Stomach (tissue), 9 donors: Measurements from ENCODE around the gene LBX1. TPM values are rescaled to one million over a fixed set of nuclear protein-coding genes. Genes with fewer than 3 reads are reported as not detected.
A peak's percentile ranks its signal among the peaks of the same experiment; 100 is the strongest.

Experiments used
- DNase-seq, 2 donors: peaks; one replicate each; pipeline versions ENCODE4 v3.0.0 to v3.0.0-alpha.2; 2013 to 2019
- H3K27ac ChIP-seq, 5 donors: fragments of 200-600 bp in 4 of 5; sonication (generic) in 4 of 5; one replicate each; pipeline ENCODE4 v1.5.1; 2013 to 2019; ENCODE audit warnings: mild to moderate bottlenecking in 1 of 5, moderate library complexity in 1 of 5
- H3K27me3 ChIP-seq, 3 donors: fragments of 200-600 bp; sonication (generic); one replicate each; pipeline ENCODE4 v1.5.1; 2017 to 2019; ENCODE audit warnings: mixed run types in 1 of 3
- H3K36me3 ChIP-seq, 4 donors: fragments of 200-600 bp; sonication (generic); 1 replicate in 3 of 4; 2 replicates in 1 of 4; pipeline ENCODE4 v1.5.1; 2016 to 2019
- H3K4me1 ChIP-seq, 4 donors: fragments of 200-600 bp; sonication (generic); one replicate each; pipeline ENCODE4 v1.5.1; 2016 to 2019
- H3K4me3 ChIP-seq, 4 donors: fragments of 200-600 bp; sonication (generic) in 3 of 4; one replicate each; pipeline ENCODE4 v1.5.1; 2016 to 2019; ENCODE audit warnings: mild to moderate bottlenecking in 1 of 4
- H3K9me3 ChIP-seq, 4 donors: fragments of 200-600 bp; sonication (generic); one replicate each; pipeline ENCODE4 v1.5.1; 2016 to 2019
- EP300 ChIP-seq: sonication (generic); formaldehyde crosslinking; IDR thresholded peaks from one replicate; pipeline ENCODE4 v1.6.1; 2017; ENCODE audit warnings: antibody characterized with exemption
- POLR2A ChIP-seq, 4 donors: fragments of 450-650 bp; IDR thresholded peaks; one replicate each; pipeline ENCODE4 v1.6.1; 2016; ENCODE audit warnings: antibody characterized with exemption in 4 of 4, control low read depth in 2 of 4, mild to moderate bottlenecking in 1 of 4, moderate library complexity in 1 of 4
- POLR2AphosphoS5 ChIP-seq, 3 donors: sonication (generic); formaldehyde crosslinking; IDR thresholded peaks; one replicate each; pipeline ENCODE4 v1.6.1; 2016; ENCODE audit warnings: antibody characterized with exemption in 3 of 3
- WGBS, 5 donors: extraction: QIAGEN DNeasy Blood & Tissue Kit in 3 of 5; methylation state at CpG; one replicate each; pipeline versions ENCODE4 v1.1.5 to v1.1.7; 2013 to 2018; 5-methylcytosine and 5-hydroxymethylcytosine counted together
- intact Hi-C: fragments of 100-400 bp; cut with DNase I; formaldehyde crosslinking; loops from one replicate; pipeline ENCODE4 v1.15.1; 2023; ENCODE audit warnings: low total_unique reads
- polyA plus RNA-seq, 3 donors: library from polyadenylated mRNA; stranded (reverse); fragments of 200-250 nt; gene quantifications; one replicate each; pipeline ENCODE4 v1.2.3, GENCODE V29; 2013
- total RNA-seq, 5 donors: library from RNA; depleted of rRNA; stranded (reverse); fragments of >200 nt; gene quantifications; one replicate each; pipeline versions ENCODE4 v1.1.0 to v1.2.3, GENCODE V29; 2014 to 2016
- TF ChIP-seq, protein P1 (sequence below), 7 experiments: fragments of 450-650 bp in 4 of 7; fragments of 200-600 bp in 3 of 7; sonication (generic) in 3 of 7; IDR thresholded peaks; one replicate each; pipeline ENCODE4 v1.5.1; 2016 to 2019; ENCODE audit warnings: antibody characterized with exemption in 7 of 7, control low read depth in 2 of 7, mild to moderate bottlenecking in 1 of 7
- donor health status: healthy with polysubstance abuse.
- donor health status: Bipolar disorder and iron deficiency.
- donor health status: healthy.

Gene LBX1
- total and polyA plus RNA-seq, 8 donors: not detected

DNA sequence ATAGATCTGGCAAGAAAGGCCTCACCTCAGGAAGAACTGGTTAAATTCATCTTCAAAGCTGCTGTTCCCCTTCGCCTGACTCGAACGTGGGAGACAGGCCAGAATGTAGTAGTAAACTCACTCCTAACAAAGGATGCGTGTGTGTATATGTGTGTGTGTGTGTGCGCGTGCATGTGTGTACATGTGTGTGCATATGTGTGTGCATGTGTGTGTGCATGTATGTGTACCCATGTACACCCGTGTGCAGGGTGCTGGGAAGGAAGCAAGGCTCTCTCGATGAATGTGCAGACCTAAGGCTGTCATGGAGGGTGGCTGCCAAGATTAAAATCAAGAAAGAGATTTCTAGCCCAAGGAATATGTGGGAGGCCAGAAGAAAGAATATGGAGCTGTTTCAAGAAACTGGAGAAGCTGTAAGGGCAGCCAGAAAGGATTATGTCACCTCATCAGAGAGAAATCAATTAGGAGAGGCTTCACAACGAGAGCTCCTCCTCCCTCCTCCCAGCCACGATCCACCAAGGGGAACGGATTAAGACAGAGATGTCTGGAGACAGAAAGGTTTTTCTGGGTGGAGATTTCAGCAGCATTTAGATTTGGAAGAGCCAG lies 34.0 kb upstream of the LBX1 start:
- Histone ChIP-seq H3K36me3 (no peaks in the 10 kb centered on the region), H3K27ac (no peak overlapping the region), H3K27me3 (peaks cover 4 to 73% (median 31%) of the 10 kb centered on the region in 3 donors), H3K4me1 (no peaks in the 10 kb centered on the region), H3K9me3 (peaks cover 5 to 11% (median 7%) of the 10 kb centered on the region in 4 donors), H3K4me3 (no peak overlapping the region)
- peak in 1 of 2 donors; percentile 66 for DNase-seq
- 49 to 54% (median 52%) methylated on average over 11 of the region's 11 CpGs for WGBS, 5 donors
- intact Hi-C loops: no loop called here
- TF ChIP-seq, protein P1, sequence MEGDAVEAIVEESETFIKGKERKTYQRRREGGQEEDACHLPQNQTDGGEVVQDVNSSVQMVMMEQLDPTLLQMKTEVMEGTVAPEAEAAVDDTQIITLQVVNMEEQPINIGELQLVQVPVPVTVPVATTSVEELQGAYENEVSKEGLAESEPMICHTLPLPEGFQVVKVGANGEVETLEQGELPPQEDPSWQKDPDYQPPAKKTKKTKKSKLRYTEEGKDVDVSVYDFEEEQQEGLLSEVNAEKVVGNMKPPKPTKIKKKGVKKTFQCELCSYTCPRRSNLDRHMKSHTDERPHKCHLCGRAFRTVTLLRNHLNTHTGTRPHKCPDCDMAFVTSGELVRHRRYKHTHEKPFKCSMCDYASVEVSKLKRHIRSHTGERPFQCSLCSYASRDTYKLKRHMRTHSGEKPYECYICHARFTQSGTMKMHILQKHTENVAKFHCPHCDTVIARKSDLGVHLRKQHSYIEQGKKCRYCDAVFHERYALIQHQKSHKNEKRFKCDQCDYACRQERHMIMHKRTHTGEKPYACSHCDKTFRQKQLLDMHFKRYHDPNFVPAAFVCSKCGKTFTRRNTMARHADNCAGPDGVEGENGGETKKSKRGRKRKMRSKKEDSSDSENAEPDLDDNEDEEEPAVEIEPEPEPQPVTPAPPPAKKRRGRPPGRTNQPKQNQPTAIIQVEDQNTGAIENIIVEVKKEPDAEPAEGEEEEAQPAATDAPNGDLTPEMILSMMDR (IDR thresholded peaks at IDR 0.05): no peak
- TF ChIP-seq POLR2AphosphoS5 (IDR thresholded peaks at IDR 0.05) (no peak), EP300 (no peak), POLR2A (IDR thresholded peaks at IDR 0.05) (no peak)

DNA sequence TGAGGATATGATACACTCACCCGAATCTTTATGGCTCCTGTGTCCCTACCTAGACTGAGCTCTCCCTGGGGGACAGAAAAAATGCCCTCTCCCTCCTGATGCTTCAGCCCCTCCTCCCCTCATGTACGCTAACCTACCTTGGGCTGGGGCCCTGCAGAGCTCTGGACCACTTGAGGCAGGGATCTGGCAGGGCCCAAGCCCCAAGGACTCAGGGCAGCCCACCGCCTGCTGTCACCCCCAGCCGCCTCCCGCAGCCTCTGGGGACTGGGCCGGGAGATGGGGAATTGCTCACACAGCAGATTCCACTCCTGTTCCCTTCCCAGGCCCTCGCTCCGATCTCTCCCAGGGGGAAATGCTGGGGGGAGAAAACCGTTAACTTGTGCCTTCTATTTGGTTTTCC lies 32.9 kb upstream of the LBX1 start:
- Histone ChIP-seq H3K4me3 (no peak overlapping the region), H3K27ac (no peak overlapping the region), H3K27me3 (peaks cover 4 to 73% (median 31%) of the 10 kb centered on the region in 3 donors), H3K9me3 (peaks cover 9 to 14% (median 12%) of the 10 kb centered on the region in 4 donors), H3K4me1 (no peaks in the 10 kb centered on the region), H3K36me3 (no peaks in the 10 kb centered on the region)
- 32 to 53% (median 45%) methylated on average over 8 to 9 of the region's 9 CpGs for WGBS, 5 donors
- intact Hi-C loops: no loop called here
- no peak for DNase-seq
- no peak for TF ChIP-seq POLR2A (IDR thresholded peaks at IDR 0.05)
- no peak for TF ChIP-seq POLR2AphosphoS5 (IDR thresholded peaks at IDR 0.05)
- TF ChIP-seq, protein P1 (IDR thresholded peaks at IDR 0.05): no peak
- TF ChIP-seq EP300: no peak

DNA sequence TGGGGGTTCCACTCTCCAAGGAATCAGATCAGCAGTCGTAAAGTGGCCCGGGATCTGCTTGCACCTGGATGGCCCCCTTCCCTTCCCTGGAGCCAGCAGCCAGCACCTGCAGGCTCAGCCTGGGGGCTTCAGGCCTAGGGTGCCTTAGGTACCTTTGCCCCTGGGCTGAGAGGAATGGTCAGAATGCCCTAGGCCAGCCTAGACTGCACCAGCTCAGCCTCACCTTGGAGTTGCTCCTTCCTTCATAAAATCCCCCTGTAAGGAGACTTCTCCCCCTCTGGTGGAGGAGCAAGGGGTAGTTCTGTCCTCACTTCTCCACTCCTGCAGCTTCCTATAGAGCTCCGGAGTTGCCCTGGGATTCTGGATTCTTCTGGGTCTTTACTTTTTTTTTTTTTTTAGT lies 32.4 kb upstream of the LBX1 start:
- DNase-seq: no peak
- Histone ChIP-seq H3K4me1 (no peaks in the 10 kb centered on the region), H3K36me3 (no peaks in the 10 kb centered on the region), H3K9me3 (peaks cover 9 to 14% (median 12%) of the 10 kb centered on the region in 4 donors), H3K4me3 (no peak overlapping the region), H3K27me3 (peaks cover 4 to 73% (median 31%) of the 10 kb centered on the region in 3 donors), H3K27ac (no peak overlapping the region)
- 33 to 59% (median 44%) methylated on average over 3 of the region's 3 CpGs for WGBS, 5 donors
- intact Hi-C loops: no loop called here
- TF ChIP-seq, protein P1 (IDR thresholded peaks at IDR 0.05): no peak
- no peak for TF ChIP-seq EP300
- no peak for TF ChIP-seq POLR2A (IDR thresholded peaks at IDR 0.05)
- no peak for TF ChIP-seq POLR2AphosphoS5 (IDR thresholded peaks at IDR 0.05)

DNA sequence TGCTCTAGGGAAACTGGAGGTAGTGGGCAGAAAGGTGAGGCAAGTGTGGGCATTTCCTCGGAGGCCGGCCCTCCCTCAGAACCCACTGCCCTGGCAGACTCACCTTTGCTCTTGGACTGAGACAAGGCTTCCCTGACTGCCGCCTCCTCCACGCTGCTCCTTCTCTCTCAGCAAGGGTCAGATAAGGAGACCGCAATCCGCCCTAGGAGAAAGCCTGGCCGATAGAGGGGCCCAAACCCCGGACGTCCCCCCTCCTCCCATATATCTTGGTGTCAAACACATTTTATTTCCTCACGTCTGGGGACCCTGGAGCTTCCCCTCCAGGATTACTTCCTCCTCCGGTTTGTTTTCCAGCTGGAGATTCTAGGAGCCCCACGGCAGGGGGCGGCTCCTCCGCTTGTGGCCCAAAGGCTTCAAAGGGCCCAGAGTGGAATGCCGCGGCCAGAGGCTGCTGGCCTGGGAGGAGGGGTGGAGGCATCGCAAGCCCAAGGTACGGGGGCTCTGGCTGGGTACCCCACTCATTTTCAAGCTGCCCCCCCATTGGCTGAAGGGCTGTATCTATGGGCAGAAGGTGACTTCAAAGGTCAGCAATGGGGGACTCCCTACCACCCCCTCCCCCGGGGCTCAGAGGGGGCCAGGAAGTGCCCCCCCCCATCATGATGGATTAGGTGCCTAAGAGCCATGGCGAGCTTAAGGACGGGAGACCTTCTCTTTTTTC lies 31.7 kb upstream of the LBX1 start:
- H3K9me3 ChIP-seq: peaks cover 9 to 14% (median 12%) of the 10 kb centered on the region in 4 donors
- WGBS, 5 donors: 15 to 28% (median 18%) methylated on average over 17 to 21 of the region's 21 CpGs
- H3K4me1 ChIP-seq: no peaks in the 10 kb centered on the region
- intact Hi-C loops: no loop called here
- no peak for DNase-seq
- H3K4me3 ChIP-seq: no peak overlapping the region
- no peak overlapping the region for H3K27ac ChIP-seq
- H3K27me3 ChIP-seq: peaks cover 4 to 68% (median 31%) of the 10 kb centered on the region in 3 donors
- TF ChIP-seq POLR2AphosphoS5 (IDR thresholded peaks at IDR 0.05) (no peak), EP300 (no peak), POLR2A (IDR thresholded peaks at IDR 0.05) (no peak)
- TF ChIP-seq, protein P1 (IDR thresholded peaks at IDR 0.05): no peak
- no peaks in the 10 kb centered on the region for H3K36me3 ChIP-seq
